DMS 273 (cell line): ENCODE data around the gene NRBF2.
"Not testable (repeated sequence)": the region's sequence is repeated elsewhere in the genome, so short reads cannot be mapped to it uniquely, and the experiment has no call there.

Experiments
- DNase-seq: peaks from one replicate; lab custom pipeline; 2025; ENCODE audit not compliant: unreplicated experiment; lab: John Stamatoyannopoulos, UW

NRBF2 gene

DNA sequence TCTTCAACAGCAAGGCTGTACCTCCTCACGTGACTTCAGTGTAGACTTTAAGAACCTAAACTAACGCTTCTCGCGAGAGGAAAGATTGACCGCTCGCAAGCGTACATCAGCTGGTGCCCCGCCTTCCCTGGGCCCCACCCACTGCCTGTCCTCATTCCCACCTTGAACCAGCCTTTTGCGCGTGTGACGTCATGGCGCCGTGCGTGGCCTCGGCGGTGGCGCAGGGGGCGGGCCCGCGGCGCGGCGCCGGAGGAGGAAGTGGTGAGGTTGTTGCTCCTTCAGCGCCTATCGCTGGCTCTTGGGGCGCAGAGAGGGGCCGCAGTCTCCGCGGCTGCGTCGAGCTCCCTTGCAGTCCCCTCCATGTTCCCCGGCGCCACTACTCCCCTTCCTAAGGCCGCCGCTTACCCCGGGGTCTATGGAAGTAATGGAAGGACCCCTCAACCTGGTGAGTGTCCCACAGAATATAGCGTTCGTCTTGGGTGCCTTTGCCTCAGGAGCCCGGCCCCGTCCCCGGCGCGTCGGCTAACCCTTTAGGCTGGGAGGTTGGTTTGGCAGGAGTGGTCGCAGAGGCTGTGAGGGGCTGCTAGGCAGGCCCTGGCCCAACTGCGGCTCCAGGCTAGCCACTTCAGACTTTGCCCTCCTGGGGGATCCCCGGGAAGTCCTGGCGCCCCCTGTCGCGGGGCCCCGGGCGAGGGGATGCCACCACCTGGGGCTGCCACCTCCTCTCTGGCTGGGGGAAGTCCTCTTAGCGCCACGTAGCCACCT lies at the start of gene NRBF2:
NRBF2 (plus strand) TSS at position 273 of the 765 bp plus-strand sequence; CDS start at position 416, 143 bp downstream.
- DNase-seq, result peak; percentile 98

DNA sequence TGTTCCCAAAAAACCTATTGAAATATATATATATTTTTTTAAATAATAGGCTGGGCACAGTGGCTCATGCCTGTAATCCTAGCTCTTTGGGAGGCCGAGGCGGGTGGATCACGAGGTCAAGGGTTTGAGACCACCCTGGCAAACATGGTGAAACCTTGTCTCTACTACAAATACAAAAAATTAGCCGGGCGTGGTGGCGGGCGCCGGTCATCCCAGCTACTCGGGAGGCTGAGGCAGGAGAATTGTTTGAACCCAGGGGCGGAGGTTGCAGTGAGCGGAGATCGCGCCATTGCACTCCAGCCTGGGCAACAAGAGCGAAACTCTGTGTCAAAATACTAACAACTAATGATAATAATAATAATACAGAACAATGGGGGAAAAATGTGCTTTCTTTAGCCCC lies 49.7 kb upstream of the NRBF2 start:
- not testable (repeated sequence) for DNase-seq

GRCh38 chr10:63083904-63084689 lies 49.0 kb upstream of the NRBF2 start:
- DNase-seq, result peak; percentile 79

DNA sequence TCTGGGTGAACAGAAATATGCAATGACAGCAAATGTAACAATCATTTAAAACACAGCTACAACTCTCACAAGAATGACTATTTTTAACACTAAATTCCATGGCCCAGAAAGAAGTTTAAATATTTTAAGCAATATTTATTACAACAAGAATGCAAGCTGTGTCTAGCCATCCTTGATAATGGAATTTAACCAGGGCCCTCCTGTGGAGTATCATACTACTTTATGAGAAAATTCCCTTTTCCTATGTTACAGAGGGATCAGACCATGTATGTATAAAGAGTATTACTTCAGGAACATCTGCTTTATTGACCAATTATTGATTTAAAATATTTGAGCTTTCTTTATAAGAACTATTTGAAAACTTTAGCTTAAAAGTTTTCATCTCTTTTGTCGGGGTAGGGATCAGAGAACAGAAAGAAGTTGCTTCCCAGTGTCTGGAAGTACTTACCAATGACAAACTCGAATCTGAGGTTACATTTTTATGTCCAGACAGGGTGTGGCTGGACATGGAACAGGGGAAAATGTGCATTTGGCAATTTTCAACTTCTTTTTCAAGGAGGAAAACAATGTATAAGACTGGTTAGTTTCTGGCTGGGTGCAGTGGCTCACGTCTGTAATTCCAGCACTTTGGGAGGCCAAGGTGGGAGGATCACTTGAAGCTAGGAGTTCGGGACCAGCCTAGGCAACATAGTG lies 48.3 kb upstream of the NRBF2 start:
- no peak for DNase-seq

DNA sequence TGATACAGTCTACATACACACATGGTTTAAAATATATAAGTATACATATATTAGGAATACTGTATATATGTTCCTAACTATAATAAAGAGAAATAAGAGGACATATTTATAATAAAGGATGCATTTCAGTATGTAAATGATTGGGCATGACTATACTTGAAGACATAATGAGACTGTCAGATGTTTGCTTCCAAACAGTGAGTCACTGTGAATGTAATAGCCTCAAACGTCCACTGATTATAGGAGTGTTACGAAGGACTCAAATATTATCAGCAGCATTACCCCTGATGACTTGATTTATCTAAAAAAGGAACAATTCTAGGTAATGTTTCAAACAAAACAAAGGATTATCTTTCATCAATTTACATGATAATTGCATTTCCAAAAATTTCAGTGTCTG lies 39.9 kb upstream of the NRBF2 start:
- DNase-seq, result no peak

DNA sequence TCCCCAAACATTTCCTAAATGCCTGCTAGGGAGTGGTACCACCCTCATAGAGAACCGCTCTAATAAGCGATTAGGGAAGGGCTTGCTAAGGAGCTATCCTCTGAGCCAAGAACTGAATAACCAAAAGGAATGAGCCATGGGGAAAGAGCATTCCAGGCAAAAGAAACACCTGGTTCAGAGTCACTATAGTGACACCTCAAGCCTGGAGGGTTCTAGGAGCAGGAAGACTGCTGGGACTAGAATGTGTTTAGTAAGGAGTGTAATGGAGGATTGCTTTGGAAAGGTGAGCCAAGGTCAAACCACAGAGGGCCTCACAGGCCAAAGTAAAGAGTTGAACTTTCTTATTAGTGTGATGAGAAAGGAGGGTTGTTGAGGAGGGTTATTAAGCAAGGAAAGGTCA lies 38.7 kb upstream of the NRBF2 start:
- DNase-seq, result no peak

GRCh38 chr10:63094881-63095280 lies 38.2 kb upstream of the NRBF2 start:
- DNase-seq, result no peak

- DNase-seq, result no peak
Observed at GRCh38 chr10:63099734-63100133, 33.4 kb upstream of the NRBF2 start.

GRCh38 chr10:63101091-63101490 lies 32.0 kb upstream of the NRBF2 start:
- DNase-seq, result not testable (repeated sequence)

- DNase-seq, result not testable (repeated sequence)
Observed at GRCh38 chr10:63102279-63102883, 30.7 kb upstream of the NRBF2 start.

- not testable (repeated sequence) for DNase-seq
Observed at GRCh38 chr10:63103178-63103577, 29.9 kb upstream of the NRBF2 start.

DNA sequence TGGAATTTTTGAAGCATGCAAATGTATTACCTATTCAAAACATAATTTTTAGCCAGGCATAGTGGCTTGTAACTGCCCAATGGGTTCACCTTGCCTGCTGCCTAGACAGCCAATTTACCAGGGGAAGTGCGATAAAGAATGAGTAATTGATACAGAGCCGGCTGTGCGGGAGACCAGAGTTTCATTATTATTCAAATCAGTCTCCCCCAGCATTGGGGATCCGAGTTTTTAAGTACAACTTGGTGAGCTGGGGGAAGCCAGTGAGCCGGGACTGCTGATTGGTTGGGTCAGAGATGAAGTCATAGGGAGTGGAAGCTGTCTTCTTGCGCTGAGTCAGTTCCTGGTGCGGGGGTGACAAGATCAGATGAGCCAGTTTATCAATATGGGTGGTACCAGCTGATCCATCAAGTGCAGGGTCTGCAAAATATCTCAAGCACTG lies 29.1 kb upstream of the NRBF2 start:
- DNase-seq, result no peak

GRCh38 chr10:63105225-63106110 lies 27.7 kb upstream of the NRBF2 start:
- no peak for DNase-seq

DNA sequence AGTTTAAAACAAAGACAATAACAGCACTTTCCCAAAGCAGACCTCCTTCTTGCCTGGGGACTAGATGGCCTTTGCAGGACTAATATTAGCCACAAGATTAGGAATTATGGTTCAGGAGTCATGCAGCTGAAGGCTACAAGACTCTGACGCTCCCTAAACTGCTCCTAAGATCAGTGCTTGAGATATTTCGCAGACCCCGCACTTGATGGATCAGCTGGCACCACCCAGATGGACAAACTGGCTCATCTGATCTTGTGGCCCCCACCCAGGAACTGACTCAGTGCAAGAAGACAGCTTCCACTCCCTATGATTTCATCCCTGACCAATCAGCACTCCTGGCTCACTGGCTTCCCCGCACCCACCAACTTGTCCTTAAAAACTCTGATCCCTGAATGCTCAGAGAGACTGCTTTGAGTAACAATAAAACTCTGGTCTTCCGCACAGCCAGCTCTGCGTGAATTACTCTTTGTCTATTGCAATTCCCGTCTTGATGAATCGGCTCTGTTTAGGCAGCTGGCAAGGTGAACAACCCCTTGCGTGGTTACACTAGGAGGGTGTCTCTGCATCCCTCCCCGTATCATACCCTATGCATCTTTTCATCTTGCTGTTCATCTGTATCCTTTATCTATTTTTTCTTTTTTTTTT lies 26.9 kb upstream of the NRBF2 start:
- peak; percentile 10 for DNase-seq

DNA sequence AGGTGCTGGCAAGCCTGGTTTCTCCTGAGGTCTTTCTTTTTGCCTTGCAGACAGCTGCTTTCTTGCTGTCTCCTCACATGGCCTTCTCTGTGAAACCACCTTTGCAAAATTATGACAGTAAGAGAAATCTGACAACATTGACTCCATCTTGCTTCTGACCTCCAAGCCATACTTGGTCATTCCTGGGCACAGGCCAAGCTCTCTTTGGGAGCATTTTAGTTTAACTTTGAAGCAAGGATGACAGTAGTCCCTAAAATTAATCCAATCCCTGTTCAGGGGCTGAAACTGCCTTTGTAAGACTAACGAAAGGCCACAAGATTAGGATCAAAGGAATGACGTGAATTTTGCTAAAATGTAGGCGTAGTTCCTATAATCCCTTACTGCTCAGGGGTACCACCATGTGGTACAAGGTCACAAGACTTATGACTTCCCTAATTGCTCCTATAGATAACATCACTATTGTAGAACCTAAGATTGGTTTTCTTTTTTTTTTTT lies 25.1 kb upstream of the NRBF2 start:
- DNase-seq, result no peak

DNA sequence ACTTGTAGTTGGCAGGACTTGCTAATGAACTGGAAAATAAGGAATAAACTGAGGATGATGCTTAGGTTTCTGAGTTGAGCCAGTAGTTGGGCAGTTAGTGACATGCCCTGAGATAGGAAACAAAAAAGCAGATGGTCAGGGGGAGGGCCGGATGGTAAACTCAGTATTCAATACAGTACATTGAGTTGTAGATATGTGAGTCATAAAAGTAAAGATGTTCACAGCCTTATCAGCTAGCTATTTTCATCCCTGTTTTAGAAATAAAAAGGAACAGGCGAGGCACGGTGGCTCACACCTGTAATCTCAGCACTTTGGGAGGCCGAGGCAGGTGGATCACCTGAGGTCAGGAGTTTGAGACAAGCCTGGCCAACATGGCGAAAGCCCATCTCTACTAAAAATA lies 22.2 kb upstream of the NRBF2 start:
- DNase-seq, result peak; percentile 50

DNA sequence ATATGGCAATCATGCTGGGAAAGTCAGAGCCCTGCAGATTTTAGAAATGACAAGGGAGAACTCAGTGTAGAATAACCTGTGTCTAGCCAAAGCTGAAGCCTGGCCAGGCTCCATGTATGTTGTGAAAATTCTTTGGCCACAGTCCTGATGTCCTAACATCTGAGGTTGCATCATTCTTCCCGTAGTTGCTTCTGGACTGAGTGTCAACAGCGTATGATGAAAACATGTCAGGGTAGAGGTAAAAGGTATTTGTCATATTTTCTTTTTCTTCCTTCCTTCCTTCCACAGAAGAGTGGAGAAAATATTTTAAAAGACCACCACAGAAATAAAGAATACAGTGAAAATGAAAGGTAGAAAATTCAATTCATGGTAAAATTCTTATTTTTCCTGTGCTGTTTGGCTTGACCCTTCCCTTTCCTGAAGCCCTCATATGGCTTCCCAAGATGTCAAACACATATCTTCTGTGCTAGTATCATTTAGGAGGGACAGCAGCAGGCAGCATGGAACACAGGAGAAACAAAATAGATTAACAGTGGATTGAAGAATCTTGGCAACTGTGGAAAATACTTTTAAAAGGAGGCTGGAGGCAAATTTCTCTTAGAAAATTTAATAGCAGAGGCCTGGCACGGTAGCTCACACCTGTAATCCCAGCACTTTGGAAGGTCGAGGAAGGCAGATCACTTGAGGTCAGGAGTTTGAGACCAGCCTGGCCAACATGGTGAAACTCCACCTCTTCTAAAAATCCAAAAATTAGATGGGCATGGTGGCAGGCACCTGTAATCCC lies 18.9 kb upstream of the NRBF2 start:
- peak; percentile 15 for DNase-seq

DNA sequence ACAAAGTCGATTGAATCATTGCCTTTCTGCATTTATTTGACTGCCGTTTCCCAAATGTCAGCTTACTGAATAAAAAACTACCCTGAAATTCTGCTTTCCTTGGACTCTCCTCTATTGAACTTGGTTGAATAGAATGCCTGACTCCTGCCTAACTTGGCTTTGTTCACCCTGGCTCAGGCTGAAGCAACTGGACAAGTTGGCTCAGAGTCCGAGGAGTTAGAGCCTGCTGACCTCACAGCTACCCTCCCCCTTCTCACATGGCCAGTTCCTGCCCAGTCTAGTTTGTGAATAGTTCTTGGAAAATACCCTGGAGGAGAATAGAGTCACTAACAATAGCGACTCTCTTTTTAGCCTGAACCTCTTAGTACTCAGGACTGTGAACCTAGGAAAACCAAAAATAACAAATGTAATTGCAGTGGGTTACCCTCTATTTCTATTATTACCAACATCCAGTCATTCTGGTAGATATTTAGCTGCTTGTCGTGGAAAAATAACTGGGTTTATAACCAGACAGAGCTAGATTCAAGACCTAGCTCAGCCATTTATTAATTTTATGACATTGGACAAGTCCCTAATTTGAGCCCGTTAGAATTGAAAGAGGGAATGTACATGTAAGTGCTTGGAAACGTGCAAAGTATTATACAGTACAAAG lies 17.3 kb upstream of the NRBF2 start:
- peak; percentile 8 for DNase-seq
